K562 (cell line): ENCODE measurements around the gene ATP6V0E1.

Experiments used
- BCL6 ChIP-seq: fragments of 250-450 bp; sonication (Bioruptor Pico); IDR thresholded peaks from 2 replicates; pipeline ENCODE4 v1.4.0; 2020
- CTCF ChIP-seq, 3 experiments: IDR thresholded peaks in 2 of 3; conservative IDR thresholded peaks in 1 of 3; 2 replicates each; pipeline ENCODE4 v1.5.1; 2011 to 2012; ENCODE audit warnings: low read length in 3 of 3, mild to moderate bottlenecking in 3 of 3, control low read depth in 2 of 3, improper control_type of control experiment in 1 of 3, inconsistent platforms in 1 of 3, low read depth in 1 of 3, mixed read lengths in 1 of 3, moderate library complexity in 1 of 3; ENCODE audit not compliant: insufficient read depth in 2 of 3
- ETS1 ChIP-seq: conservative IDR thresholded peaks from 2 replicates; pipeline ENCODE4 v1.6.1; 2011; ENCODE audit warnings: low read depth, mild to moderate bottlenecking, low read length; ENCODE audit not compliant: control insufficient read depth
- FOSL1 ChIP-seq: fragments of 200-800 bp; sonication (Bioruptor generic); conservative IDR thresholded peaks from 2 replicates; pipeline ENCODE4 v1.6.1; 2016; ENCODE audit warnings: missing genetic modification characterization, missing compliant biosample characterization
- FOXK2 ChIP-seq, 2 experiments: fragments of 450-650 bp; IDR thresholded peaks in 1 of 2; conservative IDR thresholded peaks in 1 of 2; 2 replicates each; pipeline ENCODE4 v1.6.1; 2016; ENCODE audit warnings: low read depth in 2 of 2, mild to moderate bottlenecking in 1 of 2
- GABPA ChIP-seq: fragments of 200-800 bp; sonication (Bioruptor generic); conservative IDR thresholded peaks from 2 replicates; pipeline ENCODE4 v1.6.1; 2016; ENCODE audit warnings: low read depth, missing genetic modification characterization, missing compliant biosample characterization
- HMG20A ChIP-seq: fragments of 450-650 bp; formaldehyde crosslinking; conservative IDR thresholded peaks from 2 replicates; pipeline ENCODE4 v1.4.0; 2020; ENCODE audit warnings: mild to moderate bottlenecking, mixed read lengths
- PRDM10 ChIP-seq: fragments of 450-650 bp; IDR thresholded peaks from 2 replicates; pipeline ENCODE4 v1.6.1; 2018; ENCODE audit not compliant: partially characterized antibody
- SPI1 ChIP-seq: IDR thresholded peaks from 2 replicates; pipeline ENCODE4 v1.6.1; 2011; ENCODE audit warnings: low read depth, low read length, control low read depth, borderline replicate concordance
- SREBF2 ChIP-seq: sonication (generic); formaldehyde crosslinking; IDR thresholded peaks from 2 replicates; pipeline ENCODE4 v1.4.0; 2020; ENCODE audit warnings: mild to moderate bottlenecking, missing genetic modification reagents
- TF ChIP-seq, protein P1 (sequence below), 2 experiments: fragments of 450-650 bp in 1 of 2; sonication (generic) in 1 of 2; formaldehyde crosslinking in 1 of 2; IDR thresholded peaks in 1 of 2; conservative IDR thresholded peaks in 1 of 2; 2 replicates each; pipeline versions ENCODE4 v1.6.1 to v1.8.1; 2016 to 2023; ENCODE audit warnings: mild to moderate bottlenecking in 2 of 2, moderate library complexity in 2 of 2, inconsistent platforms in 1 of 2, missing genetic modification reagents in 1 of 2

- TF ChIP-seq GABPA (no peak), PRDM10 (no peak), HMG20A (CRISPR knock-in tag) (no peak), SREBF2 (CRISPR knock-in tag) (no peak), FOXK2 (conservative IDR thresholded peaks at IDR 0.05 in 1 of 2, IDR thresholded peaks at IDR 0.05 in 1 of 2; ENCODE audit: low read depth in 2 of 2) (no peak), CTCF (IDR thresholded peaks at IDR 0.05 in 2 of 3, conservative IDR thresholded peaks at IDR 0.05 in 1 of 3; ENCODE audit: insufficient read depth in 2 of 3, low read depth in 1 of 3, low read length in 3 of 3) (no peak), FOSL1 (tag) (no peak), BCL6 (CRISPR knock-in tag) (no peak), ETS1 (no peak), SPI1 (no peak)
- TF ChIP-seq, protein P1, sequence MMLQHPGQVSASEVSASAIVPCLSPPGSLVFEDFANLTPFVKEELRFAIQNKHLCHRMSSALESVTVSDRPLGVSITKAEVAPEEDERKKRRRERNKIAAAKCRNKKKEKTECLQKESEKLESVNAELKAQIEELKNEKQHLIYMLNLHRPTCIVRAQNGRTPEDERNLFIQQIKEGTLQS (IDR thresholded peaks at IDR 0.05) = no peak
- TF ChIP-seq, protein P1 (CRISPR knock-in tag; conservative IDR thresholded peaks at IDR 0.05) = no peak
These were observed 15.9 kb downstream of the ATP6V0E1 start for GRCh38 chr5:172999372-172999973.
